Esophagus squamous epithelium (tissue), 5 donors: ENCODE results near the gene SPACA6. TPM values are rescaled to one million over a fixed set of nuclear protein-coding genes. Genes with fewer than 3 reads are reported as not detected.

ENCODE experiments used
- DNase-seq: peaks from one replicate; lab custom pipeline; 2025; lab: John Stamatoyannopoulos, UW
- H3K27ac ChIP-seq, 4 donors: fragments of 200-600 bp; sonication (generic); one replicate each; pipeline ENCODE4 v1.5.1; 2016 to 2019; ENCODE audit warnings: mild to moderate bottlenecking in 1 of 4
- H3K27me3 ChIP-seq, 4 donors: fragments of 200-600 bp; sonication (generic); 1 replicate in 3 of 4; 2 replicates in 1 of 4; pipeline versions ENCODE4 v1.5.1 to v1.6.0; 2017 to 2021; ENCODE audit warnings: antibody characterized with exemption in 1 of 4
- H3K36me3 ChIP-seq, 3 donors: fragments of 200-600 bp; sonication (generic); one replicate each; pipeline ENCODE4 v1.5.1; 2016 to 2019
- H3K4me1 ChIP-seq, 3 donors: fragments of 200-600 bp; sonication (generic); one replicate each; pipeline ENCODE4 v1.5.1; 2017 to 2019
- H3K4me3 ChIP-seq, 4 donors: fragments of 200-600 bp; sonication (generic); 1 replicate in 3 of 4; 2 replicates in 1 of 4; pipeline ENCODE4 v1.5.1; 2016 to 2019; ENCODE audit warnings: mild to moderate bottlenecking in 2 of 4, moderate library complexity in 1 of 4
- H3K9me3 ChIP-seq, 3 donors: fragments of 200-600 bp; sonication (generic); one replicate each; pipeline ENCODE4 v1.5.1; 2016 to 2019
- CTCF ChIP-seq, 6 experiments: fragments of 450-650 bp in 4 of 6; fragments of 200-600 bp in 2 of 6; sonication (generic) in 2 of 6; IDR thresholded peaks; one replicate each; pipeline ENCODE4 v1.5.1; 2016 to 2019; ENCODE audit warnings: antibody characterized with exemption in 6 of 6, mild to moderate bottlenecking in 4 of 6, moderate library complexity in 4 of 6
- POLR2A ChIP-seq, 4 donors: fragments of 450-650 bp; IDR thresholded peaks; one replicate each; pipeline ENCODE4 v1.6.1; 2017; ENCODE audit warnings: antibody characterized with exemption in 4 of 4, mild to moderate bottlenecking in 4 of 4, moderate library complexity in 3 of 4
- WGBS, 2 donors: methylation state at CpG; one replicate each; pipeline ENCODE4 v1.1.5; 2018; 5-methylcytosine and 5-hydroxymethylcytosine counted together
- intact Hi-C: fragments of 100-400 bp; cut with DNase I; formaldehyde crosslinking; loops from one replicate; pipeline ENCODE4 v1.15.0; 2022
- total RNA-seq, 4 donors: library from RNA; depleted of rRNA; stranded (reverse); fragments of >200 nt; gene quantifications; one replicate each; pipeline ENCODE4 v1.1.0, GENCODE V29; 2016
- donor health status: DM: yes; HTN: yes; CAD: no.

Gene SPACA6
- total RNA-seq, 4 donors from 2014 or later = 2.8 to 7.9 (median 4.8) TPM

DNA sequence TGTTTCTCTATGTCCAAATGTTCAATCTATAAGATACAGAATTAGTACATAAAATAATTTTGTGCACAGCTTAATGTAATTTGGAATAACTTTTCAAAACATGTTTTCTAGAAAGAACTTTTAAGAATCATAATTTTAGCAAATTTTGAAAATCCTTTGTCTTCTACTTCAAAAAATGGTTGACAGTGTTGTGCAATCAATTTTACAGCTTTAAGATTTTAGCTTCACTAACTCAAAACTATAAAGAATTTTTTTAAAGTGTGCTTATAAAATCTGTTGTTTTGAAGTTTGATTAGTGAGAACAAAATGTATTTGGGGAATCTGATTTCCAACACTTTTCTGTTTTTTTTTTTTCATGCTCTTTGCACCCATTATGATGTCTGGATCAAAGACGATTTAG, 12.7 kb upstream of the SPACA6 start:
- no peaks in the 10 kb centered on the region for H3K9me3 ChIP-seq
- TF ChIP-seq CTCF (IDR thresholded peaks at IDR 0.05) (no peak), POLR2A (IDR thresholded peaks at IDR 0.05) (no peak)
- no peak overlapping the region for H3K27ac ChIP-seq
- H3K27me3 ChIP-seq = peaks cover 0 to 15% (median 0%) of the 10 kb centered on the region in 4 donors
- no peaks in the 10 kb centered on the region for H3K36me3 ChIP-seq
- no peak overlapping the region for H3K4me3 ChIP-seq
- WGBS, 2 donors = 83 to 89% methylated on average over 1 of the region's 1 CpG
- intact Hi-C loops = no loop called here
- DNase-seq = no peak
- no peaks in the 10 kb centered on the region for H3K4me1 ChIP-seq

GRCh38 chr19:51681286-51681941, 11.7 kb upstream of the SPACA6 start:
- Histone ChIP-seq H3K4me3 (no peak overlapping the region), H3K9me3 (no peaks in the 10 kb centered on the region), H3K36me3 (no peaks in the 10 kb centered on the region), H3K27ac (no peak overlapping the region), H3K4me1 (no peaks in the 10 kb centered on the region), H3K27me3 (peaks cover 0 to 15% (median 0%) of the 10 kb centered on the region in 4 donors)
- TF ChIP-seq CTCF (IDR thresholded peaks at IDR 0.05) (no peak), POLR2A (IDR thresholded peaks at IDR 0.05) (no peak)
- DNase-seq = no peak
- WGBS, 2 donors = 48 to 58% methylated on average over 3 of the region's 3 CpGs
- intact Hi-C loops = no loop called here

DNA sequence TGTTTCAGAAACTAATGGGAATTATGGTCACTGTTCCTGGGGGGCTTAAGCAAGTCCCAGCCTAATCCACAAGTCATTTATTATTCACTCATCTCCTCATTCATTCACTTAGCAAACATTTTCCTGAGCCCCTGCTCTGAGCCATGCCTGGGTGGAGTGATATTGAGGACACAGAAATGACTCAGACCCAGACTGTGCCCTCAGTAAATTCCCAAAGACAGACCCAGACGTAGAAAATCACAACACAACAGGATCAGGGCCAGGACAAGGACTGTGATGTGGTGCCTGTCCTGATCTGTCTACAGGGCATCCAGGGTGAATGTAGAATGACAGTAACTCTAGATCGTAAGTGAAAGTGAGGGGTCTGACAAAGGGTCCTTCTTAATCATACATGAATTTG, 7.0 kb upstream of the SPACA6 start:
- WGBS, 2 donors = 45 to 51% methylated on average over 2 of the region's 2 CpGs
- no peak for DNase-seq
- TF ChIP-seq POLR2A (IDR thresholded peaks at IDR 0.05) (no peak), CTCF (IDR thresholded peaks at IDR 0.05) (no peak)
- H3K4me1 ChIP-seq = peaks cover 11 to 44% (median 20%) of the 10 kb centered on the region in 3 donors
- H3K4me3 ChIP-seq = no peak overlapping the region
- no peaks in the 10 kb centered on the region for H3K9me3 ChIP-seq
- no peaks in the 10 kb centered on the region for H3K36me3 ChIP-seq
- no peaks in the 10 kb centered on the region for H3K27me3 ChIP-seq
- no peak overlapping the region for H3K27ac ChIP-seq
- intact Hi-C loops = no loop called here

- 10 to 17% methylated on average over 16 of the region's 22 CpGs for WGBS, 2 donors
- H3K27me3 ChIP-seq = no peaks in the 10 kb centered on the region
- DNase-seq = no peak
- H3K4me1 ChIP-seq = peaks cover 21 to 63% (median 38%) of the 10 kb centered on the region in 3 donors
- H3K4me3 ChIP-seq = peak overlapping the region; percentile 60 to 80 (median 78)
- H3K27ac ChIP-seq = peak overlapping the region; percentile 83 to 96 (median 90)
- intact Hi-C loops = no loop called here
- TF ChIP-seq POLR2A (IDR thresholded peaks at IDR 0.05) (no peak), CTCF (IDR thresholded peaks at IDR 0.05) (no peak)
- peaks cover 0 to under 1% (median 0%) of the 10 kb centered on the region in 3 donors for H3K36me3 ChIP-seq
- H3K9me3 ChIP-seq = no peaks in the 10 kb centered on the region
Measured at GRCh38 chr19:51687791-51688670, 5.1 kb upstream of the SPACA6 start.
